HEK293 (cell line): ENCODE data around the gene CAPN5.

ENCODE experiments used
- CTCF ChIA-PET: fragments of 350-600 bp; formaldehyde crosslinking; extraction: SDS; loops from one replicate; lab custom pipeline; 2021; ENCODE audit warnings: antibody characterized with exemption; lab: Yijun Ruan, JAX
- POLR2A ChIA-PET: fragments of 300-600 bp; formaldehyde crosslinking; extraction: SDS; loops from one replicate; lab custom pipeline; 2020; ENCODE audit warnings: antibody characterized with exemption, inconsistent platforms; lab: Yijun Ruan, JAX
- H3K27ac ChIP-seq: fragments of 200-500 bp; sonication (Bioruptor generic); 2 replicates; pipeline ENCODE4 v1.5.1; 2014; ENCODE audit warnings: low read depth, low read length, control low read depth, inconsistent platforms; ENCODE audit errors: extremely low read depth
- H3K36me3 ChIP-seq, 2 experiments: fragments of 200-500 bp in 1 of 2; sonication (Bioruptor generic) in 1 of 2; 1 replicate in 1 of 2; 2 replicates in 1 of 2; pipeline ENCODE4 v1.5.1; 2014 to 2017; ENCODE audit warnings: inconsistent platforms in 2 of 2, low read length in 2 of 2; ENCODE audit not compliant: control insufficient read depth in 2 of 2, insufficient read depth in 1 of 2
- H3K4me1 ChIP-seq: fragments of 200-500 bp; sonication (Bioruptor generic); 2 replicates; pipeline ENCODE4 v1.5.1; 2014; ENCODE audit warnings: mild to moderate bottlenecking, low read length, inconsistent platforms; ENCODE audit not compliant: control insufficient read depth, insufficient read depth
- H3K4me3 ChIP-seq: 2 replicates; pipeline ENCODE4 v1.5.1; 2011; ENCODE audit warnings: low read depth, mild to moderate bottlenecking, control low read depth, low read length, moderate library complexity
- H3K9me3 ChIP-seq: fragments of 200-500 bp; sonication (Bioruptor generic); 2 replicates; pipeline ENCODE4 v1.5.1; 2014; ENCODE audit warnings: low read depth, low read length, inconsistent platforms; ENCODE audit not compliant: control insufficient read depth, insufficient read depth
- BCL11B ChIP-seq: fragments of 450-650 bp; formaldehyde crosslinking; IDR thresholded peaks from 2 replicates; pipeline ENCODE4 v1.5.1; 2016; ENCODE audit warnings: low read depth, missing biosample characterization, missing genetic modification characterization
- CTCF ChIP-seq: fragments of 450-650 bp; formaldehyde crosslinking; IDR thresholded peaks from 2 replicates; pipeline ENCODE4 v1.5.1; 2016; ENCODE audit warnings: missing biosample characterization, missing genetic modification characterization
- GLIS1 ChIP-seq: fragments of 450-650 bp; formaldehyde crosslinking; IDR thresholded peaks from 2 replicates; pipeline ENCODE4 v1.5.1; 2016; ENCODE audit warnings: missing biosample characterization, missing genetic modification characterization
- INSM2 ChIP-seq: fragments of 450-650 bp; formaldehyde crosslinking; IDR thresholded peaks from 2 replicates; pipeline ENCODE4 v1.5.1; 2016; ENCODE audit warnings: missing biosample characterization, missing genetic modification characterization
- YY1 ChIP-seq: fragments of 450-650 bp; formaldehyde crosslinking; IDR thresholded peaks from 2 replicates; pipeline ENCODE4 v1.5.1; 2018; ENCODE audit warnings: missing biosample characterization, missing genetic modification characterization
- ZNF146 ChIP-seq: fragments of 450-650 bp; formaldehyde crosslinking; IDR thresholded peaks from 2 replicates; pipeline ENCODE4 v1.5.1; 2016; ENCODE audit warnings: missing biosample characterization, missing genetic modification characterization
- ZNF175 ChIP-seq: fragments of 450-650 bp; formaldehyde crosslinking; IDR thresholded peaks from 2 replicates; pipeline ENCODE4 v1.5.1; 2016; ENCODE audit warnings: missing biosample characterization, missing genetic modification characterization
- ZNF221 ChIP-seq: fragments of 450-650 bp; formaldehyde crosslinking; IDR thresholded peaks from 2 replicates; pipeline ENCODE4 v1.5.1; 2017; ENCODE audit warnings: missing biosample characterization, missing genetic modification characterization, borderline replicate concordance
- ZNF350 ChIP-seq: fragments of 450-650 bp; formaldehyde crosslinking; IDR thresholded peaks from 2 replicates; pipeline ENCODE4 v1.5.0; 2017; ENCODE audit warnings: missing biosample characterization, mild to moderate bottlenecking, missing genetic modification characterization
- ZNF530 ChIP-seq: fragments of 450-650 bp; formaldehyde crosslinking; IDR thresholded peaks from 2 replicates; pipeline ENCODE4 v1.5.1; 2016; ENCODE audit warnings: low read depth, missing biosample characterization, missing genetic modification characterization
- ZNF555 ChIP-seq: fragments of 450-650 bp; formaldehyde crosslinking; conservative IDR thresholded peaks from 2 replicates; pipeline ENCODE4 v1.5.1; 2017; ENCODE audit warnings: missing biosample characterization, mild to moderate bottlenecking, missing genetic modification characterization, inconsistent platforms
- ZNF560 ChIP-seq: fragments of 450-650 bp; formaldehyde crosslinking; IDR thresholded peaks from 2 replicates; pipeline ENCODE4 v1.5.1; 2017; ENCODE audit warnings: missing biosample characterization, missing genetic modification characterization, borderline replicate concordance
- ZNF561 ChIP-seq: fragments of 450-650 bp; IDR thresholded peaks from 2 replicates; pipeline ENCODE4 v1.5.1; 2018; ENCODE audit warnings: missing biosample characterization, missing genetic modification characterization, borderline replicate concordance
- ZNF585B ChIP-seq: fragments of 450-650 bp; formaldehyde crosslinking; IDR thresholded peaks from 2 replicates; pipeline ENCODE4 v1.5.1; 2016; ENCODE audit warnings: missing biosample characterization, missing genetic modification characterization
- ZNF629 ChIP-seq: fragments of 450-650 bp; formaldehyde crosslinking; IDR thresholded peaks from 2 replicates; pipeline ENCODE4 v1.5.1; 2017; ENCODE audit warnings: missing biosample characterization, missing genetic modification characterization
- ZNF639 ChIP-seq: fragments of 450-650 bp; formaldehyde crosslinking; IDR thresholded peaks from 2 replicates; pipeline ENCODE4 v1.5.1; 2016; ENCODE audit warnings: missing biosample characterization, missing genetic modification characterization
- ZNF645 ChIP-seq: fragments of 450-650 bp; formaldehyde crosslinking; IDR thresholded peaks from 2 replicates; pipeline ENCODE4; 2016; ENCODE audit warnings: missing biosample characterization, missing genetic modification characterization
- ZNF76 ChIP-seq: fragments of 450-650 bp; formaldehyde crosslinking; IDR thresholded peaks from 2 replicates; pipeline ENCODE4; 2016; ENCODE audit warnings: low read depth, missing biosample characterization, missing genetic modification characterization, borderline replicate concordance
- ZNF776 ChIP-seq: fragments of 450-650 bp; formaldehyde crosslinking; IDR thresholded peaks from 2 replicates; pipeline ENCODE4 v1.5.0; 2017; ENCODE audit warnings: missing biosample characterization, missing genetic modification characterization, borderline replicate concordance
- TF ChIP-seq, protein P1 (sequence below): fragments of 450-650 bp; formaldehyde crosslinking; IDR thresholded peaks from 2 replicates; pipeline ENCODE4 v1.5.1; 2016; ENCODE audit warnings: missing biosample characterization, missing genetic modification characterization

Gene CAPN5

GRCh38 chr11:77081381-77081851 is 14.6 kb downstream of the CAPN5 start:
- H3K27ac ChIP-seq: no peak overlapping the region
- no peaks in the 10 kb centered on the region for H3K9me3 ChIP-seq
- CTCF ChIA-PET: interaction anchor here (0.6 to 3.0 kb wide), 3 partner anchors 10 to 32 kb away, joined by 3 to 19 read pairs (median 4); no protein-coding TSS in a partner anchor

GRCh38 chr11:77081976-77082836 is 15.4 kb downstream of the CAPN5 start:
- TF ChIP-seq ZNF555 (tag by site-specific recombination) (no peak), ZNF639 (no peak), ZNF146 (tag by site-specific recombination) (no peak)
- POLR2A ChIA-PET: interaction anchor here (1.1 kb wide), 1 partner anchor 9 kb away, joined by 3 read pairs; no protein-coding TSS in a partner anchor
- H3K36me3 ChIP-seq: no peaks in the 10 kb centered on the region
- H3K9me3 ChIP-seq: no peaks in the 10 kb centered on the region
- H3K27ac ChIP-seq: no peak overlapping the region
- H3K4me3 ChIP-seq: no peak overlapping the region
- H3K4me1 ChIP-seq: no peaks in the 10 kb centered on the region
- CTCF ChIA-PET: interaction anchor here (0.9 to 3.0 kb wide), 4 partner anchors 9 to 163 kb away, joined by 3 to 19 read pairs (median 3); partner anchors contain the start of gene MYO7A

More at GRCh38 chr11:77081381-77081851, 14.6 kb downstream of the CAPN5 start:
- TF ChIP-seq, protein P1, sequence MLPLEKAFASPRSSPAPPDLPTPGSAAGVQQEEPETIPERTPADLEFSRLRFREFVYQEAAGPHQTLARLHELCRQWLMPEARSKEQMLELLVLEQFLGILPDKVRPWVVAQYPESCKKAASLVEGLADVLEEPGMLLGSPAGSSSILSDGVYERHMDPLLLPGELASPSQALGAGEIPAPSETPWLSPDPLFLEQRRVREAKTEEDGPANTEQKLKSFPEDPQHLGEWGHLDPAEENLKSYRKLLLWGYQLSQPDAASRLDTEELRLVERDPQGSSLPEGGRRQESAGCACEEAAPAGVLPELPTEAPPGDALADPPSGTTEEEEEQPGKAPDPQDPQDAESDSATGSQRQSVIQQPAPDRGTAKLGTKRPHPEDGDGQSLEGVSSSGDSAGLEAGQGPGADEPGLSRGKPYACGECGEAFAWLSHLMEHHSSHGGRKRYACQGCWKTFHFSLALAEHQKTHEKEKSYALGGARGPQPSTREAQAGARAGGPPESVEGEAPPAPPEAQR (tag by site-specific recombination): no peak
- no peak for TF ChIP-seq ZNF175 (tag by site-specific recombination)
- TF ChIP-seq ZNF561 (tag by site-specific recombination): no peak
- no peak for TF ChIP-seq BCL11B (tag by site-specific recombination)
- no peak for TF ChIP-seq ZNF776
- TF ChIP-seq YY1 (tag by site-specific recombination): no peak
- TF ChIP-seq ZNF350 (tag by site-specific recombination): no peak
- no peak for TF ChIP-seq ZNF585B (tag by site-specific recombination)
- no peak for TF ChIP-seq ZNF221 (tag by site-specific recombination)
- no peak for TF ChIP-seq ZNF629 (tag by site-specific recombination)
- H3K4me1 ChIP-seq: no peaks in the 10 kb centered on the region
- no peak overlapping the region for H3K4me3 ChIP-seq
- POLR2A ChIA-PET: no interaction called here
- no peaks in the 10 kb centered on the region for H3K36me3 ChIP-seq

DNA sequence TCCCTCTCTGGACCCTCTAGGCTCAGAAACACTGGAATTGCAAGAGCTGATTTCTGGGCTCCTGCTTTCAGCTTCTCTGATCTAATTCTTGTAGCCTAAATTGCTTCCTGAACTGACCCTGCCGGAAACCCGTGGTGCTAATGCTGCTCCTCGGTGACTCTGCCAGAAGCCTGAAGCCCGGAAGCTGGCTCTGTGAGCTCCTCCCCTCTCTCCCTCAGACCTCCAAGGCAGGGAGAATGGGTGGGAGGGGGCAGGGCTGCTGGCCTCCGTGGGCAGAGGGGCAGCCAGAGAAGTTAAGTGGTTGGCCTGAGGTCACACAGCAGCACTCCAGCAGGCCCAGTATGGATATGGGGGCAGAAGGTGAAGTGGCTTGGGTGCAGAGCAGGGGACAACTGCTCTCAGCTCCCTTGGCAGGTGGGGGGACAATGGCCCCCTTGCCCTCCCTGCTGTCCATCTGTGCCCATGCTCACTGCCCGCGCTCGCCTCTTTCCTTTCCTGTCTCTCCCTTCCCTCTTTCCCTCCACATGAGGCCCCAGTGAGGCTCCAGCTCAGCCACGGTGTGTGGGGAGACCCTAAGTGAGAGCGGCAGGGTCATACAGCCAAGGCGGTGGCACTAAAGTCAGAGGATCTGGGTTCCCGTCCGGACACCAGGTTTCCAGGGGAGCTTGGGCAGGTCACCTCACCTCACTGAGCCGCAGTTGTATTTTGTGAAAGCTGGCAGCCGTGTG is 16.2 kb downstream of the CAPN5 start:
- no peaks in the 10 kb centered on the region for H3K9me3 ChIP-seq
- H3K4me3 ChIP-seq: no peak overlapping the region
- no peaks in the 10 kb centered on the region for H3K4me1 ChIP-seq
- TF ChIP-seq ZNF530 (tag by site-specific recombination) (0 out of 2 replicates have a peak, but pooled peaks have one; percentile 22), ZNF645 (tag by site-specific recombination) (no peak), GLIS1 (tag by site-specific recombination) (no peak), INSM2 (no peak), ZNF560 (tag by site-specific recombination) (no peak), CTCF (no peak), ZNF76 (tag by site-specific recombination) (no peak)
- ChIA-PET POLR2A (interaction anchor here (1.1 kb wide), 1 partner anchor 8 kb away, joined by 3 read pairs; no protein-coding TSS in a partner anchor), CTCF (interaction anchor here (0.9 to 3.0 kb wide), 3 partner anchors 8 to 163 kb away, joined by 3 to 19 read pairs (median 3); partner anchors contain the start of gene MYO7A)
- no peak overlapping the region for H3K27ac ChIP-seq
- no peaks in the 10 kb centered on the region for H3K36me3 ChIP-seq
